C1 segment of cervical spinal cord (tissue), 14 donors: ENCODE measurements around the gene CEP85L.

Source experiments
- DNase-seq, 14 donors: peaks; one replicate each; lab custom pipeline; 2025; lab: John Stamatoyannopoulos, UW

The CEP85L gene

DNA sequence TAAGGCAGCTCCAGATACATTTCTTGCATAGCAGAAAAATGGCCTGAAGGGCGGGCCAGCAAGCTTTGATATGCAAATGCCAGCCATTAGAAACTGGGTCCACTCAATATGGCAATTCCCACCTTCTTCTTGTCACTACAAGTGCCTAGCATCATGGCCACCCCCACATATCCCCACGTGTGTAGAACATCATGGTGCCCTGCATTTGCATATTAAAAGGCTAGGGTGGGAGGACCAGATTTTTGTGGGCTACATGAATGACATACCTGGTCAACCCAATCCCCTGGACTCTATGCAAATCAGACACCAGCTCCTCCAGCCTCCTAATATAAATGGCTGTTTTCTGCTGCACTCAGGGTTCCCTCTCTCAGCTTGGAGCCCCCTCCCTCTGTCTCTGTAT lies 71.6 kb downstream of the CEP85L start:
- no peak for DNase-seq

DNA sequence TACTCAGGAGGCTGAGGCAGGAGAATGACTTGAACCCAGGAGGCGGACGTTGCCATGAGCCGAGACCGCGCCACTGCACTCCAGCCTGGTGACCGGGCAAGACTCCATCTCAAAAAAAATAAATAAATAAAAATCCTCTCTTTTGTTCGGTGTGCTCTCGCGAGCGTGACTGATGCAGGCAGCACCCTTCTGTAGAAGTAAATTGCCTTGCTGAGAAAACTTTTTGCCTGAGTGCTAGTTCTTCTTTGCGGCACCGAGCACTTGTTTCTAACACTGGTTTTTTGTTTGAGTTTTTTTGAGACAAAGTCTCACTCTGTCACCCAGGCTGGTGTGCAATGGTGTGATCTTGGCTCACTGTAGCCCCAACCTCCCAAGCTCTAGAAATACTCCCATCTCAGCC lies 72.8 kb downstream of the CEP85L start:
- no peak for DNase-seq

DNA sequence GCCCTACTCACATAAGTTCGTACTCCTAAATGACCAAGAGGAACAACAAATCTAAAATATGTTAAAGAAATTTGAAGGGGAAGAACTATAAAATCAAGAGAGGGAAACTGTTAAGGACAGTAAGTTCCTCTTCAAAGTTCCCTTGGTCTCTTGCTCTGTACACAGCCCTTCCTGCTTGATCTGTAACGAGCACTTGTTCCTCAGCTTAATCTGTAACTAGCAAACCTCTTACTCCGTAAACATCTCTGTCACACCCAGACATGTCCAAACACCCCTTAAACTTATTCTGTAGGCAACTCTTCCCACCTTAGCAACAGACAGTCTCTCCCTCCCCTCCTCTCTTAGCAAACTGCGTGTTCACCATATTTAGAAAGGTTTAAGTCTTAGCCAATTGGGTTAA lies 73.4 kb downstream of the CEP85L start:
- DNase-seq = no peak

GRCh38 chr6:118574051-118574865 lies 77.1 kb downstream of the CEP85L start:
- no peak for DNase-seq

- no peak for DNase-seq
Measured at GRCh38 chr6:118571121-118571520, 80.3 kb downstream of the CEP85L start.

DNA sequence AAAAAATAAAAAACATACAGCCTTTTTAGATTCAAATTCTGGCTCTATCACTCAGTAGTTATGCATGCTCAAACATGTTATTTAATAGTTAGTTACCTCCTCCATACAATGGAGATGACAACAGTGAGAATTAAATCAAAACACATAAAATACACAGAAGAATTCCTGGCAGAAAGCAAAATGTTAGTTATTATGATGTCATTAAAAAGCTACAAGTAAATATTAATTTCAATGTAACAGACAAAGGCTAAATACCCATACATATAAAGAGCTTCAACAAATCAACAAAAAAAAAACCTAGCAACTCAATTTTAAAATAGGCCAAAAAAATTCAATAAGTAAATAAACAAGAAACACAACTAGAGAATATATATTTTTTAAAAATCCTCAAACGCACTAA lies 81.9 kb downstream of the CEP85L start:
- DNase-seq = no peak

- DNase-seq = peak in 1 of 14 donors; percentile 23
Measured at GRCh38 chr6:118567974-118568373, 83.4 kb downstream of the CEP85L start.

GRCh38 chr6:118565311-118565960 lies 86.0 kb downstream of the CEP85L start:
- DNase-seq = peak in 1 of 14 donors; percentile 8

DNA sequence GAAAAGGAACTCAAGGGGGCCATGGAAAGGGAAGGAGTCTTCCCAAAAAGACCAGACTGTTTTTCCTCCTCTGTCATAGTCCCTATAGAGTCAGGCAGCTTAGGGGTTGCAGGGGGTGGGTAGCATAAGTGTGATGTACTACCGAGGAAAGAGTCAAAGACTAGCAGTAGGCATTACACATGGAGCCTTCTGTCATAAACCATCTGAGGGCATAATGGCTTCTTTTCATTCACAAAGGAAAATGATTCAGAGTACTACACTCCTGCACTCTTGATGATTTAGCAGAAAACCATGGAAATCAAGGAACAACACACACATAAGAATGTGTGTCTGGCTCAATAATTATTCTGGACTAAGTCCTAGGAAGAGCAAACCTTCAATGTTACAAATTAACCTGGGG lies 88.4 kb downstream of the CEP85L start:
- DNase-seq = no peak

- no peak for DNase-seq
Measured at GRCh38 chr6:118562248-118562647, 89.1 kb downstream of the CEP85L start.

GRCh38 chr6:118559659-118560058 lies 91.7 kb downstream of the CEP85L start:
- no peak for DNase-seq

- no peak for DNase-seq
Measured at GRCh38 chr6:118558464-118559217, 92.8 kb downstream of the CEP85L start.

GRCh38 chr6:118554698-118555097 lies 96.7 kb downstream of the CEP85L start:
- DNase-seq = no peak

DNA sequence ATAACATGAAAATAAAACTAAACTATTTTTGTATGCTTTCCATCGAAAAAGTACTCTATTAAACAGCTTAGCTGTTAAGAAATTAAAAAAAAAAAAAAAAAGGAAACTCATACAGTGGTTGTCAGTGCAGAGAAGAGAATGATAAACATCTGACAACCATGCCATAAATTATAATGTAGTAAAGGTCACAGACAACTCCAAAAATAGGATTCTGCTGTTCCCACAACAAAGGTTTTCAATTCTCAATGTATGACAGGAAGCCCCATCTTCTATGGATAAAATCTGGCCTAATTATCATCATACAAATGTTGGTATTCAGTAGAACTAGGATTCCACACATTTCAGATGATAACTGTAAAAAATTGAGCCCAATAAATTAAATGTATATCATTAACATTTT lies 98.3 kb downstream of the CEP85L start:
- no peak for DNase-seq

DNA sequence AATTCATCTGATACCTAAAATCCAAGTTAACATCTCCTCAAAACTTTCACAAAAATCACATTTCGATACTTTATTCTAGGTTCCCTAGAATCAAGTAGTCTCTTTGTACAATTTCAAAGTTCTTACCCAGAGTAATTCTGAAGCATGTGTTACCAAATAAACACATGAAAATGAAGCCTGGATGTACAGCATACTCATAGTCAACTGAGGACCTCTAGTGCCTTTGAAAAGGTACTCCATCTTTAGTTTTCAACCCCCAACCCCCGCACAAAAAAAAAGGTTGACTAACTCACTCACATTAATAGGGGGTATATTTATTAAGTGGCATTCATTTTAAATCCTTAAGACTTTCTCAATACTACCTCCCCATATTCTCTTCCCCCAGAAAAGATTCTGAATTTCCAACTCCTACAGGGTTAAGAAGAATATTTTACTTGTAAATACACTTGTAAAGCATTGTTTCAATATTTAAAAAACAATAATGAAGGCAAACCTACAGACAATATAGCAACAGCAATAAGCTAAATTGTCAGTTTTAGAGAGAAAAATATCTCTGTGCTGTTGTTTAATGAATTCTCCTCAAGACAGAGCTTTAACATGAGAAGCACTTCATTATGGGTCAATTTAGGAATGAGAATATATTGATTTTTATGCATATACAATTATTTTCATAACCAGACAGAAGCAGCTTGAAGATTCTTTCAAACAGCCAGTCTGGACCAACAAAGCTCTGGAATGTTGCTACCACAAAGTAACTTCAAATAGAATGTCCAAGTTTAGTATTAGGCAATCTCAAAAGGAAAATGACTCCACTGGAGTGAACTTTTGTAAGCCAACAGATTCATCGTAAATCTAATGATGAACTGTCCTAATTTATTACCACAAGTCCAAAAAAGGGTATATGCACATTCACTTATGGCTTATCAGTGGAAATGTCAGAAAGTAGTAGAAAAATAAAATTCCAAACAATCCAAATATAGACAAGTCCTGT lies 100.0 kb downstream of the CEP85L start:
- peak in 1 of 14 donors; percentile 27 for DNase-seq

GRCh38 chr6:118548613-118549012 lies 102.8 kb downstream of the CEP85L start:
- DNase-seq = no peak

- DNase-seq = no peak
Measured at GRCh38 chr6:118548136-118548535, 103.3 kb downstream of the CEP85L start, which contains the start of gene PLN. Gene PLN (plus strand): TSS chr6:118548296. CDS start chr6:118558922, 10,626 bp downstream.

- no peak for DNase-seq
Measured at GRCh38 chr6:118546880-118547218, 104.5 kb downstream of the CEP85L start.

- no peak for DNase-seq
Measured at GRCh38 chr6:118546164-118546879, 105.1 kb downstream of the CEP85L start.

- no peak for DNase-seq
Measured at GRCh38 chr6:118544105-118544504, 107.3 kb downstream of the CEP85L start.
